ENCODE results near the gene FIGLA.
"Not testable (repeated sequence)": the region's sequence is repeated elsewhere in the genome, so short reads cannot be mapped to it uniquely, and the experiment has no call there.

FIGLA gene

DNA sequence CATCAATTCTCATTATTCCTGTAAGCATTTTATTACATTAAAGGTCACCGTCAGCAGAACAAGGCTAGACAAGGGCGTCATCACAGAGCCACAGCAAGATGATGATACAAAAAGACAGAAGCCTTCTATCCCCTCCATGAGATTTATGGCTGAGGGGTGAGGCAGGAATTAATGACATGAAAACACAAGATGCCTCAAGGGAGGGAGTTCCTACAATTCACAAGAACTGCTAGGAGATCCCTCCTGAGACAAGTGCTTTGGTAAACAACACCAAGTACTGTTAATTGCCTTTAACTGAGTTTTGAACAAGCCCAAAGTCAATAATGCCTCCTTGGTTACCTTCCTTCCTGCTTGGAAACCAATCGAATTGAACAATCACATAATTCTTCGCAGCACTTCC lies 36.5 kb downstream of the FIGLA start:
- H3K27me3 Mint-ChIP-seq: no peaks in the 10 kb centered on the region
- CTCF ChIA-PET: no interaction called here
- no peak overlapping the region for H3K4me3 Mint-ChIP-seq
- no peak for DNase-seq
- no peaks in the 10 kb centered on the region for H3K9me3 Mint-ChIP-seq
- no peaks in the 10 kb centered on the region for H3K36me3 Mint-ChIP-seq
- H3K4me1 Mint-ChIP-seq: no peaks in the 10 kb centered on the region
- no peak overlapping the region for H3K27ac Mint-ChIP-seq

DNA sequence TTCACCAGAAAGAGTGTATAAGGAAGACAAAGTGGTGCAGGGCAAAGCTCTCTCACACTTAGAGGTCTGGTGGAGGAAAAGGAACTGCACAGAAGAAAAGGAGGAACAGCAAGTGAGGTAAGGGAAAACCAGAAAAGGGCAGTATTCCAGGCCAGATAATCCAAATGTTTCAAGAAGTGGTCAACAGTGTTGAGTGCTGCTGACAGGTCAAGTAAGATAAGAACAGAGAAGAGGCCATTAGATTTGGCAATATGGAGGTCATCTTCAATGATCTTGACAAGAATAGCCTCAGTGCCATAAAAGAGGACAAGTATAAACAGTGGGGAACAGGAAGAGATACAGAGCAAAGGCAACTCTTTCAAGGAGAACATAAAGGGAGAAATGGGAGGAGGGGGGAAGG lies 37.4 kb downstream of the FIGLA start:
- H3K9me3 Mint-ChIP-seq: no peaks in the 10 kb centered on the region
- CTCF ChIA-PET: no interaction called here
- no peak overlapping the region for H3K4me3 Mint-ChIP-seq
- H3K4me1 Mint-ChIP-seq: no peaks in the 10 kb centered on the region
- no peaks in the 10 kb centered on the region for H3K36me3 Mint-ChIP-seq
- H3K27me3 Mint-ChIP-seq: no peaks in the 10 kb centered on the region
- DNase-seq: no peak
- H3K27ac Mint-ChIP-seq: no peak overlapping the region

DNA sequence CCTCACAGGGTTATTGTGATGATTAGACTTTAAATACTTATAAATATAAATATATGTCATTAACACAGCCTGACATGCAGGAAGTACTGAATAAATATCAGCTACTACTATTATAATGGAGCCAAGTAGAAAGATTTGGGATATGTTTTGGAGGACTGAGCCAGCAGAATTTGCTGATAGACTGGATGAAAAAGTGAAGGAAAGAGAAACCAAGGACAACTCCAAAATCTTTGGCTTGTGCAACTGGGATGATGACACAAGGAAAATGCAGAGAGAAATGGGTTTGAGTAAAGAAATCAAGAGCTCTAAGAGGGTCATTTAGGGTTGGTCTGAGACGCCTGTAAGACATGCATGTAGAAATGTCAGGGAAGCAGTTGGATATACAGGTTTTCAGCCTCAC lies 38.0 kb downstream of the FIGLA start:
- no peak overlapping the region for H3K4me3 Mint-ChIP-seq

DNA sequence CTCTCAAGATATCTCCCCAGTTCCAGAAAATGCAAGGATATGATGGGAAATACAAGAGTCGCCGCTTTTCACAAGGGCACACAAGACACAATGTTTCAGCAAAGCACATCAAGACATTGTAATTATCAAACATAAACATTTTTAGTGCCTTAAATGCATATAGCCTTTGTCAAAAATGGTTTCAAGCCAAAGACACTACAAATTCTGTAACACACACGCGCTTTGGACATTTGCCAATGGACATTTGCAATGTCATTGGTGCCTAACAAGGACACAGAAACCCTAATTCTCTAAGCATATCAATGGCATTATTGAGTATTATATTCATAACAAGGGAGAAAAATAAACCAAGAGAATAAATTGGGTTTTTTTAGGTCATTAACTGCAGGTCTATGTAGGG lies 38.6 kb downstream of the FIGLA start:
- CTCF ChIA-PET: interaction anchor here (0.6 to 1.4 kb wide), 2 partner anchors 108 to 355 kb away, joined by 3 read pairs; no protein-coding TSS in a partner anchor
- Mint-ChIP-seq H3K36me3 (no peaks in the 10 kb centered on the region), H3K27me3 (no peaks in the 10 kb centered on the region), H3K4me1 (no peaks in the 10 kb centered on the region), H3K4me3 (no peak overlapping the region), H3K27ac (no peak overlapping the region), H3K9me3 (peaks cover 4% of the 10 kb centered on the region)
- DNase-seq: no peak

More for the DNA sequence above, 38.0 kb downstream of the FIGLA start:
- Mint-ChIP-seq H3K9me3 (peaks cover 2% of the 10 kb centered on the region), H3K27me3 (no peaks in the 10 kb centered on the region), H3K36me3 (no peaks in the 10 kb centered on the region), H3K4me1 (no peaks in the 10 kb centered on the region), H3K27ac (no peak overlapping the region)
- CTCF ChIA-PET: no interaction called here
- no peak for DNase-seq

DNA sequence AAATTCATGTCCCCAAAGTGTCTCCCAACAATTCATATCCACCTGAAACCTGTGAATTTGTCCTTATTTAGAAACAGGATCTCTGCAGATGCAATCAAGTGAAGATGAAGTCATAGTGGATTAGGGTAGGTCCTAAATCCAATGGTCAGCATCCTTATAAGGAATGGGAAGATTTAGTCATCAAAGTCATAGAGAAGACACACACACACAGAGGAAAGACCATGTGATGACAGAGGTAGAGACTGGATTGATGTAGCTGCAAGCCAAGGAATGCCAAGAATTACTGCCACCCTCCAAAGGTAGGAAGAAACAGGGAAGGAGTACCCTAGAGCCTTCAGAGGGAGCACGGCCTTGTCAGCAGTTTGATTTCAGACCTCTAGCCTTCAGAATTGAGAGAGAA lies 40.1 kb downstream of the FIGLA start:
- DNase-seq: no peak
- H3K36me3 Mint-ChIP-seq: no peaks in the 10 kb centered on the region
- H3K27ac Mint-ChIP-seq: no peak overlapping the region
- no peaks in the 10 kb centered on the region for H3K27me3 Mint-ChIP-seq
- H3K9me3 Mint-ChIP-seq: peaks cover 4% of the 10 kb centered on the region
- no peak overlapping the region for H3K4me3 Mint-ChIP-seq
- H3K4me1 Mint-ChIP-seq: no peaks in the 10 kb centered on the region
- CTCF ChIA-PET: no interaction called here

DNA sequence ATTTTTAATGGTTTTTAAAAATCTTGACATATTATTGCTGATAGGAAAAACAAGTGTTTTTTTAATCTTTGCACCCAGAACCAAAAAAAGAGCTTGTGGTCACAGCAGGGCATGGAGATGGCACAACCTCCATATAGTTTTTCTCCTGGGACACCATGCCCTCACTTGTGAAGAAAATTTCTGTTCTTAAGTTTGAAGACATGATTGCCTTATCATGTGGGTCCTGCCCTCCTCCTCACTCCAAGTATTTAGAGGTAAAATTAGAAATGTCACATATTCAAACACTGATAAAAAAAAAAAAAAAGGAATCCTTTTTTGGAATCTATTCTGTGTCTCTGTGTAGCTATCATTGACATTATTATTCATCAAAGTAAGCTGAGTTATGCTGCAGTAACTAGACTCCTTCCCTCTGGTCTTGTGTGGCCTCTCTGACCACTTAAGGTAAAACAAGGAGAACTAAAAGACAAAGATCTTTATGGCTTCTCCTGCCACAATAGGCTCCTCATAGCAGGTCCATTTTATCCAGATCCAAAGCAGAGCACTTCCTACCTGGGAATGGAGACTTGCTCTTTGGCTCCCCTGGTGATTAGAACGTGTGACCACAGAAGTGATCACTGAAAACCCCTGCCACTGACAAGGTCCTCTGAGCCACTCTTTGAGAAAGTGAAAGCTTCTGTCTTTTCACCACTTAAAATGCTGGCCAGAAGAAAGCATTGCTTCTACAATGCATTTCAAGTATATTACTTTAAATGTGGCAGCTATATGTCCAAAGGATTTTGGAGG lies 42.2 kb downstream of the FIGLA start:
- H3K9me3 Mint-ChIP-seq: peaks cover 4% of the 10 kb centered on the region
- CTCF ChIA-PET: no interaction called here
- H3K4me3 Mint-ChIP-seq: no peak overlapping the region
- H3K27me3 Mint-ChIP-seq: no peaks in the 10 kb centered on the region
- no peak overlapping the region for H3K27ac Mint-ChIP-seq
- H3K36me3 Mint-ChIP-seq: no peaks in the 10 kb centered on the region
- no peaks in the 10 kb centered on the region for H3K4me1 Mint-ChIP-seq
- DNase-seq: no peak

DNA sequence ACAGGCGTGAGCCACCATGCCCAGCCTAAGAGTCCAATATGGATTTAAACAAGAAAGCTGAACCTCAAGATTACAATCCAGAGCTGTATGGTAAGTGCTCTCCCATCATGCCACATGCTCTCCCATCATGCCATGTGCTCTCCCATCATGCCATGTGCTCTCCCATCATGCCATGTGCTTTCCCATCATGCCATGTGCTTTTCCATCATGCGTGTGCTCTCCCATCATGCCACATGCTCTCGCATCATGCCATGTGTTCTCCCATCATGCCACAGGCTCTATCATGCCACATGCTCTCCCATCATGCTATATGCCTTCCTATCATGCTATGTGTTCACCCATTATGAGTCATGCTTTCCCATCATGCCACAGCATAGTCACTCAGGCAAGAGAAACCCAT lies 43.2 kb downstream of the FIGLA start:
- DNase-seq: no peak
- Mint-ChIP-seq H3K4me1 (no peaks in the 10 kb centered on the region), H3K27ac (no peak overlapping the region), H3K36me3 (no peaks in the 10 kb centered on the region), H3K27me3 (no peaks in the 10 kb centered on the region), H3K9me3 (peaks cover 4% of the 10 kb centered on the region), H3K4me3 (no peak overlapping the region)
- CTCF ChIA-PET: no interaction called here

DNA sequence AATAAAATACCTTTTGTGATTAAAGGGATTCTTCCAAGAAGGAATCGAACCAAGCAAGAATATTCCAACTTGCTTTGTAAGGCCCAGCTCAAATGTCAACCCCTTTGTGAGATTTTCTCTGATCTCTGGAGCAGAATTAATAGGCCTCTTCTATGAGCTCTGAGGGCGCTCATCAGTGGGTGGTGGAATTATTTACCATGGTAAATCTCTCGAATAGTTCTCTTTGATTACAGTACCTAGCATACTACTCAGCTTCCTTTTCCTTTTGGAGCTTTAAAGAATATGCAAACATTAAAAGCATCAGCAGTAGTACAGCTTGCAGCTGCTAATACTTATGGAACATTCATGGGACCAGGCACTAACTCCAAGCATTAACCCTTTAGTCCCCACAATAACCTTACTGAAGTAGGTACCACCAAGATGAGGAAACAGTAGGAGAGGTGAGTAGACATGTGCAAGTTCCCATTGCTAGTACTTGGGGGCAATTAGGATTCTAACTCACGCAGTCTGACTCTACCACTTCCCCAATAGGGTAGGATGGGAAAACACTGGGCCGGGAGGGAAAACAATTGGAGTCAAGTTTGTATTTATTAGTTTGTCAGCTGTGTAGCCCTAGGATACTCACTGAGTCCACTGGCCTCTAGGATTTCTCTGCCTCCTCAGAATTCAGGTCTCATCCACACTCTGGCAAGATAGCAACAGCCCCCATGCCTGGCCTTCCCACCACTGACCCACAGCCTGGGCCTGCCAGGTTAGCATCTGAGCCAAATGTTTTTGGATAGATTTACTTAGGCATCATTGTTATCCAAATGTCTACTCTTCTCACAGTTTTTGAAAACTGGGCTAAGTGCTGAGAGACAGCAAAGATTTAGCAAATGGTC lies 44.1 kb downstream of the FIGLA start:
- DNase-seq: no peak
- H3K27ac Mint-ChIP-seq: no peak overlapping the region
- no peaks in the 10 kb centered on the region for H3K4me1 Mint-ChIP-seq
- H3K4me3 Mint-ChIP-seq: no peak overlapping the region
- H3K9me3 Mint-ChIP-seq: peaks cover 4% of the 10 kb centered on the region
- no peaks in the 10 kb centered on the region for H3K36me3 Mint-ChIP-seq
- no peaks in the 10 kb centered on the region for H3K27me3 Mint-ChIP-seq
- CTCF ChIA-PET: no interaction called here

DNA sequence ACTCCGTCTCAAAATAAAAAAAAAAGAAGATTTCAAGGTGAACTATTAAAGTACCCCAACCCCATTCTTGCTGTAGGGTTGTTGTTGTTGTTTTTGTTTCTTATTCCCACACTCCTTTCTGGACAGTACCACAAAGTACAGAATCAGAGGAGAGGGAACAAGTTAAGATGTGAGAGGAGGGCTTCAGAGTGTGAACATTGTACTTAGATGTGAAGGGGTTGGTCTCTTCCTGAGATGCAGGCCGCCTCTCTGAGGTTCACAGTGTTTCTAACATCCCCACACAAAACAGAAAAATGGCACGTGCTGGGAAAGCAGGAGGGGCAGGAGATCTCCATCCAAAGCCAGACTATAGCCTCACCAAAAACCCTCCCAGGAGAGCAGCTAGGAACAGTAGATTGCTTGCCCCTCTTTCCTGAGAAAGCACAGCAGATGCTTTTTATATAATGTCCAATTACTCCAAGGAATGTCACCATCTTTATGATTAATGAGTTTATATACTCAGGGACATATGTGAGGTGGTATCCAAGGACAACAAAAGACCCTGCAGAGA lies 45.1 kb downstream of the FIGLA start:
- H3K4me1 Mint-ChIP-seq: no peaks in the 10 kb centered on the region
- no peaks in the 10 kb centered on the region for H3K27me3 Mint-ChIP-seq
- no peak overlapping the region for H3K4me3 Mint-ChIP-seq
- CTCF ChIA-PET: no interaction called here
- H3K36me3 Mint-ChIP-seq: no peaks in the 10 kb centered on the region
- no peak for DNase-seq
- H3K9me3 Mint-ChIP-seq: peaks cover 4% of the 10 kb centered on the region
- no peak overlapping the region for H3K27ac Mint-ChIP-seq

DNA sequence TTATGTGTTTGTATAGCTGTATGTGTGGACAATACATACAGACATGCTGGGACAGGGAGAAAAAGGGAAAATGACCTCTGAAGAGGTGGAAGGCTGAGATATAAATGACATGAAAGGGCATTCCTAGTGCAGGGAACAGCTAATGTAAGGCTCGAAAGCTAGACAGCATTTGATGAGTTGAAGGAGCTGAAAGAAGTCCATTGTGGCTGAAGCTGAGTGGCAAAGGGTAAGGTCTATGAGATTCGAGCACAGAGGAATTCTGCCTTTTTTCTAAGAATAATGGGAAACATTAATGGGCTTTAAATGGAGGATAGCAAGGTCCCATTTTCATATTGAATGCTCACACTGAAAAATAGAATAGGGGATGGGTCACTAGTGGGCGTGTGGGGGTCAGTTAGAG lies 46.0 kb downstream of the FIGLA start:
- CTCF ChIA-PET: interaction anchor here (0.6 kb wide), 1 partner anchor 200 kb away, joined by 3 read pairs; no protein-coding TSS in a partner anchor
- H3K4me1 Mint-ChIP-seq: no peaks in the 10 kb centered on the region
- H3K27me3 Mint-ChIP-seq: no peaks in the 10 kb centered on the region
- no peak overlapping the region for H3K4me3 Mint-ChIP-seq
- no peak for DNase-seq
- H3K27ac Mint-ChIP-seq: no peak overlapping the region
- peaks cover 4% of the 10 kb centered on the region for H3K9me3 Mint-ChIP-seq
- H3K36me3 Mint-ChIP-seq: no peaks in the 10 kb centered on the region

DNA sequence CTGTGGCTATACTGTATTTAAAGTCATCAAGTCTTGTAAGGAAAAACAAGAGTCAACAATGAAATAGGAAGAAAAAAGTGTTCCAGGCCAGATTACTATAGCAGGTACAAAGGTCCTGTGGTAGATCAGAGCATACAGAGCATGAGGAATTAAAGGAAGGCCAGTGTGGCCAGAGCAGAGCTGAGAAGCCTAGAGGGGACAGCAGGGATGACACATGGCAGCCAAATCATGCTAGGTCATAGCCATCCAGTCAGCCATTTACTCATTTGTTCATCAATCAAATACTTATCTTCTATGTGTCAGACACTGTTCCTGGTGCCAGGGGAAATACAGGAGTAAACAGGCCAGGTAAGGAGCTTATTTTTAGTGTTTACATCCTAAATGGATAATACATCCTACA lies 46.8 kb downstream of the FIGLA start:
- Mint-ChIP-seq H3K4me1 (no peaks in the 10 kb centered on the region), H3K9me3 (peaks cover 4% of the 10 kb centered on the region), H3K36me3 (no peaks in the 10 kb centered on the region), H3K27ac (no peak overlapping the region), H3K4me3 (no peak overlapping the region), H3K27me3 (no peaks in the 10 kb centered on the region)
- DNase-seq: no peak
- CTCF ChIA-PET: no interaction called here

DNA sequence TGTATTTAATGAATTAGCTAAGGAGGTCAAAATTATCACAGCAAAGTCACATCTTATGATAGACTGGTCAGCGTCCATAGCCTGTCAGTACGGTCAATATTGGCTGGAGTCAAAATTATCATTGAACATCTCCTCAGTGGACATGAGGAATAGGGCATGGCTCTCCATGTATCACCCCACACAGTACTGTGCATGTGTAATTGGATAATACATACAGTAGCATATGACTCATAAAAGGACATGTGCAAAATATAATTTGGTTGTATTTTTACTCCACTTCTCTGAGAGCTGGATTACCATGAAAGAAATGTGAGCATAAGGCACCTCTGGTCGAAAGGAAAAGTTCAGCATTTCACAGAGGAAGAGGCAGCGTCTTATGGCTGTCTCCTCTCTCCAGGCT lies 47.4 kb downstream of the FIGLA start:
- peaks cover 4% of the 10 kb centered on the region for H3K9me3 Mint-ChIP-seq
- CTCF ChIA-PET: no interaction called here
- H3K27ac Mint-ChIP-seq: no peak overlapping the region
- DNase-seq: no peak
- H3K27me3 Mint-ChIP-seq: no peaks in the 10 kb centered on the region
- H3K36me3 Mint-ChIP-seq: no peaks in the 10 kb centered on the region
- no peaks in the 10 kb centered on the region for H3K4me1 Mint-ChIP-seq
- no peak overlapping the region for H3K4me3 Mint-ChIP-seq

DNA sequence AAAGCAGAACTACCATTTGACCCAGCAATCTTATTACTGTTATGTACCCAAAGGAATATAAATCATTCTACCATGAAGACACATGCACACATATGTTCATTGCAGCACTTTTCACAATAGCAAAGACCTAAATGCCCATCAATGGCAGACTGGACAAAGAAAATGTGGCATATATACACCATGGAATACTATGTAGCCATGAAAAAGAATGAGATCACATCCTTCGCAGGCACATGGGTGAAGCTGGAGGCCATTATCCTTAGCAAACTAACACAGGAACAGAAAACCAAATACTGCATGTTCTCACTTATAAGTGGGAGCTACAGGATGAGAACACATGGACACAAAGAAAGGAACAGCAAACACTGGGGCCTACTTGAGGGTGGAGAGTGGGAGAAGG lies 51.0 kb downstream of the FIGLA start:
- CTCF ChIA-PET, H3K27ac Mint-ChIP-seq, H3K9me3 Mint-ChIP-seq, H3K36me3 Mint-ChIP-seq, H3K4me1 Mint-ChIP-seq, DNase-seq, H3K4me3 Mint-ChIP-seq, H3K27me3 Mint-ChIP-seq: not testable (repeated sequence)

DNA sequence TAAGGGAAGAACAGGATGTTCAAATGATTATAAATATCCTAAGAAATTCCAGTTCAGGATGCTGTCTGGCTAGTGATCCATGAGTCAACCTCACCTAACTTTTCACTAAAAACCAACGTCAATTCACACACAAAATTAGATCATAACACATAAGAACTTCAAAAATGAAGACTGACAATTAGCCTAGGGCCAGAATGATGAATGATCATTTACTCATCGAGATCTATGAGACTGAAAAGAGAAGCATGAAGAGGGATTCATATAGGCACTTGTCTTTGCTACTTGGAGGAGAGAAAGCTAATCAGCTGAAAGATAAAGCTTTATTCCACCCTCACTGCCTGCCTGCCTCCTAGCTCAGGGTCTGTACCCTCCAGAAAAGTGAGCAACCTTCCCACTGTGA lies 52.3 kb downstream of the FIGLA start:
- no peak for DNase-seq
- no peaks in the 10 kb centered on the region for H3K36me3 Mint-ChIP-seq
- CTCF ChIA-PET: no interaction called here

DNA sequence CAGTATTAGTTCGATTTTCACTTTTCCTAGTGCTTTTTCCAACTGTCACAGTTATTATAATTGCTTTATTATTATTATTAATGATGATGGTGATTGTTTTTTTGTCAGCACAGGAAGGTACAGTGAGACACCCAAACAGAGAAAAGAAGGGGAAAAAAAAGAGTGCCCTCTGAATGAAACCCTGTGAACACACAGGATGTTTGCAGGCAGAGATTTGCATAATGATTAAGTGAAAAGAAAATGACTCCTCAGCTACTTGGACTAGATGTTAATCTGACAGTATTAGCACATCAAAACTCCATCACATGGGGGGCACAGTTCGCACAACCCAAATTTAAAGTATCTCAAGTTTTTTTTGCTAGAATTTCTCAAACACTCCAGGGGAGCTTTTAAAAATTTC lies 55.4 kb downstream of the FIGLA start:
- H3K4me1 Mint-ChIP-seq: peaks cover 4% of the 10 kb centered on the region
- H3K27ac Mint-ChIP-seq: no peak overlapping the region
- no peak for DNase-seq
- peaks cover 1% of the 10 kb centered on the region for H3K9me3 Mint-ChIP-seq
- CTCF ChIA-PET: no interaction called here
- peaks cover 7% of the 10 kb centered on the region for H3K27me3 Mint-ChIP-seq
- no peak overlapping the region for H3K4me3 Mint-ChIP-seq
- no peaks in the 10 kb centered on the region for H3K36me3 Mint-ChIP-seq

More for the DNA sequence above, 52.3 kb downstream of the FIGLA start:
- Mint-ChIP-seq H3K27ac (no peak overlapping the region), H3K27me3 (peaks cover 3% of the 10 kb centered on the region), H3K4me3 (no peak overlapping the region), H3K4me1 (peaks cover 4% of the 10 kb centered on the region), H3K9me3 (peaks cover 1% of the 10 kb centered on the region)
